Heart left ventricle (tissue), 13 donors: ENCODE data around the gene LITAFD.

Experiments
- POLR2A ChIP-seq, 2 donors: fragments of 450-650 bp; IDR thresholded peaks; one replicate each; pipeline ENCODE4 v1.6.1; 2017; ENCODE audit warnings: antibody characterized with exemption in 2 of 2, mild to moderate bottlenecking in 2 of 2, moderate library complexity in 2 of 2
- TF ChIP-seq, protein P1 (sequence below), 12 donors: fragments of 200-600 bp; sonication (generic) in 4 of 12; IDR thresholded peaks; one replicate each; pipeline versions ENCODE4 v1.5.0 to v1.8.0; 2018 to 2022; ENCODE audit warnings: antibody characterized with exemption in 12 of 12, mild to moderate bottlenecking in 5 of 12
- donor health status: ischemic (EF 13 %, LVEDD 7.1; RV severe dilation, severe dysfunction).
- donor health status: DM: no; HTN: yes; CAD: no.
- donor health status: DM: no; HTN: no; CAD: no.
- donor health status: ischemic (EF 25% LVEDD 6.9; RV normal size, moderate dysfunction).
- donor health status: ischemic (EF 25% LVEDD 5.7; RV mildly dilated, moderate dysfunction).
- donor health status: ischemic (EF 35%, LVEDD 5.7; RV mildly dilated, moderate dysfunction).
- donor health status: nonischemic (EF 11% LVEDD 7.7; RV severe dilation, severe dysfunction).
- donor health status: DM: yes; HTN: yes; CAD: no.
- donor health status: PGD.
- donor health status: ischemic (EF 29% LVEDD 5.4; RV normal size, mild dysfunction).
- donor health status: nonischemic (EF 23%, LVEDD 6.1; RV moderate dilation, normal function).

DNA sequence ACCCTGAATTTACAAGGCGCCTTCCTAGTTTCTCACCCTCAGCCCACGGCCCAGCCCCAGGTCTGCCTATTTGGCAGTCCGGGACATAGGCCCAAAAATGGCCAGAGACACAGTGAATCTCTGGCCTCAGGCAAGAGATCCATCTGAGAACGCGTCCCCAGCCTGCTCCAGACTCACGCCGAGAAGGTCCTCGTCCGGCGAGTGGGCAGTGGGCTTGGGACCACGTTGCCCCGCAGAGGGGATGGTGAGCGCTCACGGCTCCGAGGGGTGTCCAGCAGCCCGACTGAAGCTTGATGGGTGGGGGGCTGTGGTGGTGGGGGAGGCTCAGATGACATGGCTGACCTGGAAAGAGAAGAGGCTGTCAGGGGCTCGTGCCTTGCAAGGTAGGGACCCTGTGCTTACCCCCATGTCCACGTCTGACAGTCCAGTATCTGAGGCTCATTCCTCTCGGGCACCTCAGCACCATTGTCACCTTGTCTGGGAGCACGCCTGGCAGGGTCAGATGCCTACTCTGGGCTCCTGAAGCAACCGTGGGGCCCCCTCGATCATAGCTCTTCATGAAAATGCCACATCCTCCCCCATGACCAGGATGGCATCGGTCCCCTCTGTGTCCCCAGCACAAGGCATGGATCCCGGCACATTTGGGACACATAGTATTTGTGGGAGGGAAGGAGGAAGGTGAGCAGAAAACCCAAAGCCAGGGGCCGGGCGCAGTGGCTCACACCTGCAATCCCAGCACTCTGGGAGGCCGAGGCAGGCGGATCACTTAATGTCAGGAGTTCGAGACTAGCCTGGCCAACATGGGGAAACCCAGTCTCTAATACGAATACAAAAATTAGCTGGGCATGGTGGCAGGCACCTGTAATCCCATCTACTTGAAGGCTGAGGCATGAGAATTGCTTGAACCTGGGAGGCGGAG lies 22.9 kb upstream of the LITAFD start:
- TF ChIP-seq, protein P1, sequence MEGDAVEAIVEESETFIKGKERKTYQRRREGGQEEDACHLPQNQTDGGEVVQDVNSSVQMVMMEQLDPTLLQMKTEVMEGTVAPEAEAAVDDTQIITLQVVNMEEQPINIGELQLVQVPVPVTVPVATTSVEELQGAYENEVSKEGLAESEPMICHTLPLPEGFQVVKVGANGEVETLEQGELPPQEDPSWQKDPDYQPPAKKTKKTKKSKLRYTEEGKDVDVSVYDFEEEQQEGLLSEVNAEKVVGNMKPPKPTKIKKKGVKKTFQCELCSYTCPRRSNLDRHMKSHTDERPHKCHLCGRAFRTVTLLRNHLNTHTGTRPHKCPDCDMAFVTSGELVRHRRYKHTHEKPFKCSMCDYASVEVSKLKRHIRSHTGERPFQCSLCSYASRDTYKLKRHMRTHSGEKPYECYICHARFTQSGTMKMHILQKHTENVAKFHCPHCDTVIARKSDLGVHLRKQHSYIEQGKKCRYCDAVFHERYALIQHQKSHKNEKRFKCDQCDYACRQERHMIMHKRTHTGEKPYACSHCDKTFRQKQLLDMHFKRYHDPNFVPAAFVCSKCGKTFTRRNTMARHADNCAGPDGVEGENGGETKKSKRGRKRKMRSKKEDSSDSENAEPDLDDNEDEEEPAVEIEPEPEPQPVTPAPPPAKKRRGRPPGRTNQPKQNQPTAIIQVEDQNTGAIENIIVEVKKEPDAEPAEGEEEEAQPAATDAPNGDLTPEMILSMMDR (IDR thresholded peaks at IDR 0.05) = no peak
- TF ChIP-seq POLR2A (IDR thresholded peaks at IDR 0.05) = no peak
